Measurements from ENCODE around the gene ETDB.
"Not testable (repeated sequence)": the region's sequence is repeated elsewhere in the genome, so short reads cannot be mapped to it uniquely, and the experiment has no call there.

The ETDB gene

DNA sequence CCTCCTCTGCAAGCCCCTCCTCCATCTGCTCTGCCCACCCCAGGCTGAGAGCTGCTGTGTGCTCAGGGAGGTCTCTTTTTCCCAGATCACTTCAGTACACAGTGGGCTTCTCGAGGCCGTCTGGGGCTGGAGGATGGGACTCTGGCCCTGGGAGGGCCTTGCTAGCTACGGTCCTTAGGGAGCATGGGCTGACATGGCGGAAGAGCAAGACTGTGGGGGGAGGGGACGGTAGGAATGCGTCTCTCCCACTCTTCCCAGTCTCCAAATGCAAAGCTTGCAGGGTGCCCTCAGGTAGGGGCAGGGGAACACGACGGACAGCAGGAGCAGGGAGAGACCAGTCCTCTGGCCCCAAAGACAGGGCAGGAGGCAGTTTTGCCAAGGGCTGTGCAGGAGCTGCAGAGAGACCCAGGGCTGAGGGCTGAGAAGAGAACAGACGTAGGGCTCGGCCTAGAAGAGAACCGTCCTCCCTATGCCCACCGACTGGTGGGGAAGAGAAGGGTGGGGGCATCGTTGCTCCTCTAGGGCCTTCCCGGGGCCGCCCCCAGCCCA, 23.1 kb downstream of the ETDB start:
- not testable (repeated sequence) for H3K27ac ChIP-seq (ENCODE audit: low read depth, low read length); H3K36me3 ChIP-seq (ENCODE audit: control insufficient read depth in 1 of 2, insufficient read depth in 2 of 2, low read length in 2 of 2); H3K9me3 ChIP-seq (ENCODE audit: control insufficient read depth in 1 of 2, low read length in 2 of 2); H3K9ac ChIP-seq (ENCODE audit: low read depth in 1 of 2, low read length in 2 of 2); H3K27me3 ChIP-seq (ENCODE audit: control insufficient read depth in 1 of 2, insufficient read depth in 2 of 2, low read length in 2 of 2); H3K4me1 ChIP-seq (ENCODE audit: control insufficient read depth in 1 of 2, insufficient read depth in 2 of 2, low read length in 2 of 2)
- H3K4me3 ChIP-seq (ENCODE audit: low read depth in 1 of 2, low read length in 2 of 2): peak overlapping the region in 1 of 2 donors; percentile 54

DNA sequence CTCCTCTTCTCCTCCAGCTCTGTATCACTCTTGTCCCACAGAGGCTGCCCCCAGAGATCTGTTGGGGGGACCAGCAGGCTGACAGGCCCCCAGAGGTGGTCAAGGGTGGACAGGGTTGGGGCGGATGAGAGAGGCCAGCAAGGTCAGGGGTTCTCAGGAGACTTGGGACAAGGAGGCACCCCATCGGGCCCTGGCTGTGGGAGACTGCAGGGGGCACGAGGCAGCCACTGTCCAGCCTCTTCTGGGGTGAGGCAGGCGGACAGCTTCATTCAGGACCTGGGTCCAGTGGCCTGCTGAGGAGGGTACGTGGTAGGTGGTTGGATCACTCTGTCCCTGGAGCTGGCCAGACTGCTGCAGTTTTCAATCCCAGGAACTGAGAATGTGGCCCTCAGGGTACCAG, 24.6 kb downstream of the ETDB start:
- Histone ChIP-seq H3K9me3 (ENCODE audit: control insufficient read depth in 1 of 2, low read length in 2 of 2) (no peaks in the 10 kb centered on the region), H3K4me1 (ENCODE audit: control insufficient read depth in 1 of 2, insufficient read depth in 2 of 2, low read length in 2 of 2) (peaks cover 0 to 3% of the 10 kb centered on the region in 2 donors), H3K9ac (ENCODE audit: low read depth in 1 of 2, low read length in 2 of 2) (no peak overlapping the region), H3K4me3 (ENCODE audit: low read depth in 1 of 2, low read length in 2 of 2) (no peak overlapping the region), H3K36me3 (ENCODE audit: control insufficient read depth in 1 of 2, insufficient read depth in 2 of 2, low read length in 2 of 2) (no peaks in the 10 kb centered on the region), H3K27ac (ENCODE audit: low read depth, low read length) (no peak overlapping the region), H3K27me3 (ENCODE audit: control insufficient read depth in 1 of 2, insufficient read depth in 2 of 2, low read length in 2 of 2) (peaks cover 0 to 3% of the 10 kb centered on the region in 2 donors)

DNA sequence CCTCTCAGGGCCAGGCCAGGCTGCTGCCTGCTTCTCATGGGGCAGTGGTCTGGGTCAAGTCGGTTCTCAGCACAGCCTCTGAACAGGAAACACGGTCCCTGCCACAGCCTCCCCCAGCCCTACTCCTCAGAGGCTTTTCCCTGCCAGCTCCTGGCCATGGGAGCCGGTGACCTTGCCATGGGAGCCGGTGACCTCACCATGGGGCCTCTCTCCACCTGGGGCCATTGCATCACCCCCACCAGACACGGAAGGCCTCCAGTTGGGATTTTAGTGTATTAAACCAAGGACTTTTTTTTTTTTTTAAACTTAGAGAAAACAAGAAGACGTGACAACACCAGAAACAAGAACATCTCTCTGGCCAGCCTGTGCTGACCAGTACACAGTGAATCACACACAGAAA, 25.6 kb downstream of the ETDB start:
- Histone ChIP-seq H3K9me3 (ENCODE audit: control insufficient read depth in 1 of 2, low read length in 2 of 2) (no peaks in the 10 kb centered on the region), H3K4me1 (ENCODE audit: control insufficient read depth in 1 of 2, insufficient read depth in 2 of 2, low read length in 2 of 2) (peaks cover 0 to 3% of the 10 kb centered on the region in 2 donors), H3K27ac (ENCODE audit: low read depth, low read length) (no peak overlapping the region), H3K4me3 (ENCODE audit: low read depth in 1 of 2, low read length in 2 of 2) (no peak overlapping the region), H3K27me3 (ENCODE audit: control insufficient read depth in 1 of 2, insufficient read depth in 2 of 2, low read length in 2 of 2) (peaks cover 0 to 2% of the 10 kb centered on the region in 2 donors), H3K9ac (ENCODE audit: low read depth in 1 of 2, low read length in 2 of 2) (no peak overlapping the region), H3K36me3 (ENCODE audit: control insufficient read depth in 1 of 2, insufficient read depth in 2 of 2, low read length in 2 of 2) (no peaks in the 10 kb centered on the region)

DNA sequence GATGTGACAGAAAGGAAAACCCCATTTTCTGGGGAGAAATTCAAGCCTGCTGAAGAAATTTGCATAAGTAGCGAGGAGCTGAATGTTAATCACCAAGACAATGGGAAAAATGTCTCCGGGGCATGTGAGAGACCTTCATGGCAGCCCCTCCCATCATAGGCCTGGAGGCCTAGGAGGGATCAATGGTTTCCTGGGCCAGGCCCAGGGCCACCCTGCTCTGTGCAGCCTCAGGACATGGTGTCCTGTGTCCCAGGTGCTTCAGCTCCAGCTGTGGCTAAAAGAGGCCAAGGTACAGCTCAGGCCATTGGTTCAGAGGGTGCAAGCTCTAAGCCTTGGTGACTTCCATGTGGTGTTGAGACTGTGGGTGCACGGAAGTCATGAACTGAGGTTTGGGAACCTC, 31.2 kb downstream of the ETDB start:
- Histone ChIP-seq H3K4me3 (ENCODE audit: low read depth in 1 of 2, low read length in 2 of 2) (no peak overlapping the region), H3K36me3 (ENCODE audit: control insufficient read depth in 1 of 2, insufficient read depth in 2 of 2, low read length in 2 of 2) (no peaks in the 10 kb centered on the region), H3K9ac (ENCODE audit: low read depth in 1 of 2, low read length in 2 of 2) (no peak overlapping the region), H3K27ac (ENCODE audit: low read depth, low read length) (no peak overlapping the region), H3K9me3 (ENCODE audit: control insufficient read depth in 1 of 2, low read length in 2 of 2) (no peaks in the 10 kb centered on the region), H3K27me3 (ENCODE audit: control insufficient read depth in 1 of 2, insufficient read depth in 2 of 2, low read length in 2 of 2) (no peaks in the 10 kb centered on the region), H3K4me1 (ENCODE audit: control insufficient read depth in 1 of 2, insufficient read depth in 2 of 2, low read length in 2 of 2) (no peaks in the 10 kb centered on the region)

DNA sequence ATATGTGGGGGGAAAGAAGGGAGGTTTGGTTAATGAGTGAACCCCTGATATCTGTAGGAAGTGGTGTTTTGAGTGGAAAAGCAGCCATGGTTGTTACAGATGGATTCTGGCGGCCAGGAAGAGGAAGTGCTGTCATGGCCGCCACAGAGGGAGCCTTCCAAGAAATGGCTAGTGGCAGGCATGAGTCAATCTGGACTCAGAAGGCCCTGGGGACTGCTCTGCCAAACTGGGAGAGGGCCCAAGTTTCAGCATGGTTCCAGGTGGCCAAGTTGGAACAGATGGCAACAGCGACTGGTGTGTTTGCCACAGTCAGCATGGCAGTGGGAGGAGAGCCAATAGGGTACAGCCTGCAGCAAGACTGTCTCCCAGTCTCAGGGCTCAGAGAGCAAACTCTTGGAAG, 32.5 kb downstream of the ETDB start:
- Histone ChIP-seq H3K9me3 (ENCODE audit: control insufficient read depth in 1 of 2, low read length in 2 of 2) (no peaks in the 10 kb centered on the region), H3K9ac (ENCODE audit: low read depth in 1 of 2, low read length in 2 of 2) (no peak overlapping the region), H3K27ac (ENCODE audit: low read depth, low read length) (no peak overlapping the region), H3K27me3 (ENCODE audit: control insufficient read depth in 1 of 2, insufficient read depth in 2 of 2, low read length in 2 of 2) (no peaks in the 10 kb centered on the region), H3K4me3 (ENCODE audit: low read depth in 1 of 2, low read length in 2 of 2) (no peak overlapping the region), H3K4me1 (ENCODE audit: control insufficient read depth in 1 of 2, insufficient read depth in 2 of 2, low read length in 2 of 2) (no peaks in the 10 kb centered on the region), H3K36me3 (ENCODE audit: control insufficient read depth in 1 of 2, insufficient read depth in 2 of 2, low read length in 2 of 2) (no peaks in the 10 kb centered on the region)

DNA sequence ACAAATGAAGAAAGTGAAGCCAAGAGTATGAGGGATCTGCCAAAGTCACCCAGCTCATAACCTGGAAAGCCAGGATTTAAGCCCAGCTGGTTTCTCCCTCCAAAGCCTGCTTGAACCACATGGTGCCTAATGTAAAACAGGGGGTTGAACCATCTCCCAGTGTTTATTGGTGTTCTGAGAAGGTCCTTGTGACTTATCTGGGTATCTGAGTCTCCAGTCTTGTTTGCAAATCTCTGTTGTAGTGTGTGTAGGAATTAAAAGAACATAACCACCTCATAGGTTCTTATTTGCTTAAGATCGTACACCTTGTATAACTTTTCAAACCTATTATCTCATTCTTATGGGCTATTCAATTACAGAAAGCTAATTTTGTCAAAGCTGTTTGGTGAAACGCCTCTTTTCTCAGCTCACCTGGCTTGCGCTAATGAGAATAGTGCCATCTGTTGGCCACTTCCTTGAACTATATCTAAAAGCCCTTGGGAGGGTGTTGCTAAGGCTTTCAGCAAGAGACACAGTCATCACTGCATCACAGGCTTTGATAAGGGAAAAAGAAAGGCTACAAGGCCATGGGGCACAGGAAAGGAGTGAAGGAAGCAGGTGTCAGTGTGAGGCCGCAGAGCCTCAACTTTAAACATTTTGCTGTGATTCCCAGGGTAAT, 34.0 kb downstream of the ETDB start:
- Histone ChIP-seq H3K27ac (ENCODE audit: low read depth, low read length) (no peak overlapping the region), H3K36me3 (ENCODE audit: control insufficient read depth in 1 of 2, insufficient read depth in 2 of 2, low read length in 2 of 2) (no peaks in the 10 kb centered on the region), H3K9ac (ENCODE audit: low read depth in 1 of 2, low read length in 2 of 2) (no peak overlapping the region), H3K4me1 (ENCODE audit: control insufficient read depth in 1 of 2, insufficient read depth in 2 of 2, low read length in 2 of 2) (no peaks in the 10 kb centered on the region), H3K4me3 (ENCODE audit: low read depth in 1 of 2, low read length in 2 of 2) (no peak overlapping the region), H3K9me3 (ENCODE audit: control insufficient read depth in 1 of 2, low read length in 2 of 2) (no peaks in the 10 kb centered on the region), H3K27me3 (ENCODE audit: control insufficient read depth in 1 of 2, insufficient read depth in 2 of 2, low read length in 2 of 2) (no peaks in the 10 kb centered on the region)

DNA sequence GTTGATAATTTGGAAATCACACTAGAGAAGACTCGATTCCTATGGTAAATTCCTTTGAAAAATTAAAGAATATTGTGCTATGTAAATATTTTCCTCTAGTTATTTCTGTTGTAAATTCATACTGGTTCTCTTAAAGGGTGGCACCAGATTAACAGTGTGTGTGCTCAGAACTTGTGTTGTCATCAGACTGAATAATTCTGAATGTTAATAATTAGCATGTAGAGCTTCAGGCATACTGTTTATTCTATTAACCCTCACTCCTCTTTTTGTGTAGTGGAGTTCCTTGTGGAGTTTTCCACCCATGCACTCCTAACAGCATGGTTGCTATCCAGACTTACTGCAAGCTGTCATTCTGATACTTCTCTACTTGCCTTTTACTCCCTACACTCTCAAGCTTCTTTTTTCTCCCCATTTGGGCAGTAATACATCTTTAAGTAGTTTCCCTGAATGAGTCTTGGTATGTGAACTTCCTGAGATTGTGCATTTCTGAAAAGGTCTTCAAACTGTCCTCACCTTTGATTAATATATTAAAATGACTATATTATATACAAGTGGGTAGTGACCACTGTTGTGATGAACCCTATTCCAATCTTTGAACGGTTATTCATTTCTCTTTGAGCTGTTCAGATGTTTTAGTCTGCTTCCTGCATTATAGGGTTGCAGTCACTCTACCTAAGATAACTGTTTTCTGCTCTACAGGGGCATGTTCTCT, 38.5 kb downstream of the ETDB start:
- Histone ChIP-seq H3K27ac (ENCODE audit: low read depth, low read length) (no peak overlapping the region), H3K9me3 (ENCODE audit: control insufficient read depth in 1 of 2, low read length in 2 of 2) (no peaks in the 10 kb centered on the region), H3K9ac (ENCODE audit: low read depth in 1 of 2, low read length in 2 of 2) (no peak overlapping the region), H3K4me3 (ENCODE audit: low read depth in 1 of 2, low read length in 2 of 2) (no peak overlapping the region), H3K27me3 (ENCODE audit: control insufficient read depth in 1 of 2, insufficient read depth in 2 of 2, low read length in 2 of 2) (no peaks in the 10 kb centered on the region), H3K36me3 (ENCODE audit: control insufficient read depth in 1 of 2, insufficient read depth in 2 of 2, low read length in 2 of 2) (no peaks in the 10 kb centered on the region), H3K4me1 (ENCODE audit: control insufficient read depth in 1 of 2, insufficient read depth in 2 of 2, low read length in 2 of 2) (no peaks in the 10 kb centered on the region)

Measured in duodenal mucosa (tissue), 2 donors.